ENCODE data around the gene TRMT1. TPM values are rescaled to one million over a fixed set of nuclear protein-coding genes. Genes with fewer than 3 reads are reported as not detected.
A peak's percentile ranks its signal among the peaks of the same experiment; 100 is the strongest.

TRMT1 gene
- total and polyA plus RNA-seq, 2 donors (not counting 1 experiment from before 2014, with no cell fraction given): 12.2 to 20.3 TPM

- H3K27ac ChIP-seq (ENCODE audit: insufficient read depth, low read length): peak overlapping the region; percentile 82
- peak; percentile 73 to 83 for DNase-seq (ENCODE audit: low read depth in 2 of 2)
- H3K9me3 ChIP-seq (ENCODE audit: control insufficient read depth, insufficient read depth, low read depth, low read length): no peaks in the 10 kb centered on the region
- no peaks in the 10 kb centered on the region for H3K27me3 ChIP-seq (ENCODE audit: control insufficient read depth, insufficient read depth, low read length)
- no peaks in the 10 kb centered on the region for H3K79me2 ChIP-seq (ENCODE audit: control insufficient read depth, insufficient read depth, low read length)
- peak overlapping the region; percentile 2 for H2AFZ ChIP-seq (ENCODE audit: low read length)
- no peak for TF ChIP-seq EZH2 (IDR thresholded peaks at IDR 0.05; ENCODE audit: low read length, missing control alignments)
- TF ChIP-seq CTCF (conservative IDR thresholded peaks at IDR 0.05 in 1 of 2, IDR thresholded peaks at IDR 0.05 in 1 of 2; ENCODE audit: low read depth in 1 of 2, low read length in 2 of 2): no peak
- peak overlapping the region; percentile 62 for H3K9ac ChIP-seq (ENCODE audit: insufficient read depth, low read length)
- no peaks in the 10 kb centered on the region for H4K20me1 ChIP-seq (ENCODE audit: control insufficient read depth, extremely low read depth, insufficient read depth, low read length)
- H3K4me3 ChIP-seq (replicated peaks in 1 of 4; ENCODE audit: control extremely low read depth in 1 of 4, insufficient read depth in 1 of 4, low read depth in 3 of 4, low read length in 4 of 4): peak overlapping the region in 3 of 4 experiments; percentile 5 to 33 (median 13)
- peaks cover 34% of the 10 kb centered on the region for H3K4me1 ChIP-seq (ENCODE audit: control insufficient read depth, extremely low read depth, insufficient read depth, low read length)
- no peaks in the 10 kb centered on the region for H3K36me3 ChIP-seq (ENCODE audit: control insufficient read depth, insufficient read depth, low read length)
- H3K4me2 ChIP-seq (ENCODE audit: extremely low read depth, insufficient read depth, low read length): peak overlapping the region; percentile 79
These were observed 48.0 kb upstream of the TRMT1 start for GRCh38 chr19:13164343-13165161.

DNA sequence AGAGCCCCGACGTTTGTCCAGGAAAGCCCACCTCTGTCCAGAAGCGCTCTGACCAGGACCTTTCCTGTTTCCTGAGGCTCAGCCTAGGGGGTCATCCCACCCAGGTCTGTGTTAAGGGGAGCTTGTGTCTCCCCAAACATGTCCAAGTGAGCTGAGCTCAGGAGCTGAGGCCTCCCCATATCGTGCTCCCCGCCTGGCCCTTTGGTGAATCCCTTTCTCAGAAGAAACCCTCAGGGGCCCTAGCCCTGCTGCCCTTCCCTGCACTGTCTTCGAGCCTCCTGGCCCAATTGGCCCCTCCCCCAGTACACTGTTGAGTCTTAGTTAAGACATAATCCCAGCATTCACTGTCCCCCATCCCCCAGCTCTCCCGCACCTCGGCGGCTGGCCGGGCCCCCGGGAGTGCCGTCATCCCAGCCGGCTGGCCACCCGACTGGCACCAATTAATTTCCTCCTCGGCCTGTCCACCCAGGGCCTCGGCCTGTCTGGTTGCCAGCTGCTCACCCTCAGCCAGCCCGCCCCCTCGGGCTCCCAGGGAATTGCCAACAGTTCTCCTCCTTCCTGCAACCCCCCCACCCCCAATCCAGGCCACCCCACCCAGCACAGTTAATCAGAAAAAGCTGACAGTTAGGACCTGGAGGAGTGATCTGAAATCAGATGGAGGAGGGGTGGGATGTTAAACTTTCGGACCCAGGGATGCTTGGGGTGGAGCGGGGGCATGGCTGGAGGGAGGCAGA is 47.2 kb upstream of the TRMT1 start:
- H3K4me1 ChIP-seq (ENCODE audit: control insufficient read depth, extremely low read depth, insufficient read depth, low read length): peaks cover 32% of the 10 kb centered on the region

More for the DNA sequence above, 47.2 kb upstream of the TRMT1 start:
- Histone ChIP-seq H3K9ac (ENCODE audit: insufficient read depth, low read length) (peak overlapping the region; percentile 62), H4K20me1 (ENCODE audit: control insufficient read depth, extremely low read depth, insufficient read depth, low read length) (no peaks in the 10 kb centered on the region), H3K27me3 (ENCODE audit: control insufficient read depth, insufficient read depth, low read length) (no peaks in the 10 kb centered on the region), H3K79me2 (ENCODE audit: control insufficient read depth, insufficient read depth, low read length) (no peaks in the 10 kb centered on the region), H3K9me3 (ENCODE audit: control insufficient read depth, insufficient read depth, low read depth, low read length) (no peaks in the 10 kb centered on the region), H2AFZ (ENCODE audit: low read length) (no peak overlapping the region), H3K4me3 (replicated peaks in 1 of 4; ENCODE audit: control extremely low read depth in 1 of 4, insufficient read depth in 1 of 4, low read depth in 3 of 4, low read length in 4 of 4) (peak overlapping the region; percentile 2 to 44 (median 10)), H3K27ac (ENCODE audit: insufficient read depth, low read length) (peak overlapping the region; percentile 82), H3K4me2 (ENCODE audit: extremely low read depth, insufficient read depth, low read length) (peak overlapping the region; percentile 79), H3K36me3 (ENCODE audit: control insufficient read depth, insufficient read depth, low read length) (no peaks in the 10 kb centered on the region)
- peak; percentile 85 to 92 for DNase-seq (ENCODE audit: low read depth in 2 of 2)
- no peak for TF ChIP-seq EZH2 (IDR thresholded peaks at IDR 0.05; ENCODE audit: low read length, missing control alignments)
- TF ChIP-seq CTCF (conservative IDR thresholded peaks at IDR 0.05 in 1 of 2, IDR thresholded peaks at IDR 0.05 in 1 of 2; ENCODE audit: low read depth in 1 of 2, low read length in 2 of 2): no peak

All from fibroblast of lung (primary cell).